HG03575 (cell line): ENCODE measurements around the gene TMEM139.
A peak's percentile ranks its signal among the peaks of the same experiment; 100 is the strongest.

Experiments
- ATAC-seq: cut with Tn5 transposase; IDR thresholded peaks from one replicate; pipeline ENCODE4 v1.9.1; 2021; ENCODE audit not compliant: unreplicated experiment, insufficient number of reproducible peaks, low FRiP score; ENCODE audit errors: extremely low read depth

The TMEM139 gene

DNA sequence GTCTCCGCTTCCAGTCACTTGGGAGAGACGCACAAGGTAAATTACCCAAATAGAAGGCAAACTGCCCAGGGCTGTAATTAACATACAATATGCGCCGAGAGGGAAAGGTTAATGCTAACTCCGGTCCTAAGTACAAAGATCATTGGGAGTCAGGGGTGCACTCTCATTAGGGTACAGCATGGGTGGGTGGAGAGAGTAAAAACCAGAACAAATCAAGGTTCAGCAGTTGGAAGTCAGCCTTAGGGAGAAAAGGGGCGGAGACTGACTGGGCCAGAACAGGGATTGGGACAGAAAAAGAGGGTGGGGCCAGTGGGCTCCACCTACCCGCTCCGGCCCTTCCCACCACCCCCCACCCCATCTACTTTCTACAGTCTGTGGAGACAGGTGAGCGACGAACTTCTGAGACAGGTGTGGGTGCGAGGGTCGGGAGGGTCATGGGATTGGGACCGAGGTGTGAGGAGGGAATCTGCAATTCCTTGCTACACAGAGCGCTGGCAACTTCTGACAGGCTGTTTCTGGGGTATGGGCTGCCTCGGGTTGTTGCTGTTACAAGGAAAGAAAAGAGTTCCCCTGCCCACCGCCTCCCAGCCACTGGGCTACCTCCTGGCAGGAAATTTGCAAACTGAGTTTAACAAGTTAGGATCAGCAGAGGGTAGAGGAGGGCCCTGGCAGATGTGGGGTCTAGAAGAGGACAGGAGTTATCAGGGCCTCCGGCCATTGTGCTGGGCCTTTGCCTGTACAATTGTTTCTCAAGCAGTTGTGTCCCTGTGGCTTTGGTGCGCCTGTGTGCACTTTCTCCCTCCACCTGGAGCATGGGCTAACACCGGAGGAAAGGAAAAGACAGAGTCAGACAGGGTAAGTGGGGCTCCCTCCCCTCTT lies at the start of gene TMEM139:
TSS of gene TMEM139 (plus strand) at position 368 of the 879 bp plus-strand sequence. CDS start 1,000 bp downstream, outside the sequence.
- ATAC-seq, result no peak

DNA sequence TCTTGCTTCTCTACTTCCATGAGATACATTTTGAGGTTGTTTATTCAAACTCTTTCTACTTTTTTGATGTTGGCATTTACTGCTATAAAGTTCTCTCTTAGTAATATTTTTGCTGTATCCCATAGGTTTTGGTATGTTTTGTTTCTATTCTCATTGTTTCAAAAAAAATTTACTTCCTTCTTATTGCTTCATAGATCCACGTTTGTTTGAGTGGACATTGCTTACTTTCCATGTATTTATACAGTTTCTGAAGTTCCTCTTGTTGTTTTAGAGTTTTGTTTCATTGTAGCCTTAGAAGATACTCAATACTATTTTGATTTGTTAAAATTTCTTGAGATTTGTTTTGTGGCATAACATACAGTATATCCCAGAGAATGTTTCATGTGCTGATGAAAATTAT lies 49.2 kb upstream of the TMEM139 start:
- ATAC-seq, result no peak

DNA sequence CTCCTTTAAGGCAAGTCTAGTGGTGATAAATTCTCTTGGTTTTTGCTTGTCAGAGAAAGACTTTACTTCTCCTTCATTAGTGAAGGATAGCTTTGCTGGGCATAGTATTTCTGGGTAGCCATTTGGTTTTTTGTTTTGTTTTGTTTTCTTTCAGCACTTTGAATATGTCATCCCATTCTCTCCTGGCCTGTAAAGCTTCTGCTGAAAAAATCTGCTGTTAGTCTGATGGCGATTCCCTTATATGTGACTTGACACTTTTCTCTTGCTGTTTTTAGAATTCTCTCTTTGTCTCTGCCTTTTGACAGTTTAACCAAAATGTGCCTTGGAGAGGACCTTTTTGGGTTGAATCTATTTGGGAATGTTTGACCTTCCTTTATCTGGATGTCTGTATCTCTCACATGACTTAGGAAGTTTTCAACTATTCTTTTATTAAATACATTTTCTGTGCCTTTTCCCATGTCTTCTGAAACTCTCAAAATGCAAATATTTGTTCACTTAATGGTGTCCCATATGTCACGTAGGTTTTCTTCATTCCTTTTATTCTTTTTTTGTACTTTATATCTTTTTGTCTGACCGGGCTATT lies 48.3 kb upstream of the TMEM139 start:
- no peak for ATAC-seq

DNA sequence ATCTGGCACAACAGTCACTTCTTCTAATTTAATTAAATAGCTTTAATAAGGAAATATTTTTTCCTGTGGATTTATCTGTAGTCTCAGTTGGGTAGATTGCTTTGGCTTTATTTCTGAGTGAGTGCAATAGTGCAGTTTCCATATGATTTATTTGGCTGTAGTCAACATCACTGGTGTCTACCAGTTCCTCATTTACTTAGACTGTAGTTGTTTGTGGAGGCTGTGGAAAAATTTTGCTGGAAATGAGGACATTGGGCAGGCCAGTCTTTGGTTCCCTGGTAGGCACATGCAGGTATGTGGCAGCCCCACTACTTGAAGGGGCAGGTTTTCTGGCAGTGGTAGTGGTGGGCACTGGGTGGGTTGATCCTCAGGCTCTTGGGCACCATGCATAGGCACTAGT lies 47.4 kb upstream of the TMEM139 start:
- no peak for ATAC-seq

DNA sequence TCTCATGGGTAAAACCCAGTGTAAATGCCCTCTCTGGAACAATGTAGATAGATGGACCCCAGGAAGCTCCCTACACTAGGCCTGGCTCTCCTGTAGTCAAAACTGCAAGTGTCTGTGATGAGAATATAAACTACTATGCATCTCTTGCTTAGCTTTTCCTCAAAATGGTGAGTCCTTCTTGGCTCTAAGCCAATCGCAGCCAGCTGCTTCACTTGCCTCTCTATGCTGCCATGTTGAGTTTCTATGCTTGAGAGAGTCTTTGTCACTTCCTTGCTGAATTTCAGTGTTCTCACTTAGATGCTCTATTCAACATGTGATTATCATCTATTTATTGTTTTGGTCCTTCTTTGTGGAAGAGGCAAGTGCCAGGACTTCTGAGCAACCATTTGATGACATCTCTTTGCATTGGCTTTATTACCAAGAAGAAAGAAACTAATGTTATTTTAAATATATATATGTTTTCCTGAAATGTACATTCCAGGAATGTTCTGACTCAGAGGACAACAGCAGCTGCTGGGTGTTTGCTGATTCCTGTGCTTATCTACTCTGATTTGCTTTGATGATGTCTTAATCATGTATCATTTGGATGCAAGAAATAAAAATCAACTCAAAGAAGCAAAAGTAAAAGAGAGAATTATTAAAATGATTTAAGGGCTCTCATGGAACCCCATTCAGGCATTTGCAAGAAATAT lies 46.3 kb upstream of the TMEM139 start:
- no peak for ATAC-seq

DNA sequence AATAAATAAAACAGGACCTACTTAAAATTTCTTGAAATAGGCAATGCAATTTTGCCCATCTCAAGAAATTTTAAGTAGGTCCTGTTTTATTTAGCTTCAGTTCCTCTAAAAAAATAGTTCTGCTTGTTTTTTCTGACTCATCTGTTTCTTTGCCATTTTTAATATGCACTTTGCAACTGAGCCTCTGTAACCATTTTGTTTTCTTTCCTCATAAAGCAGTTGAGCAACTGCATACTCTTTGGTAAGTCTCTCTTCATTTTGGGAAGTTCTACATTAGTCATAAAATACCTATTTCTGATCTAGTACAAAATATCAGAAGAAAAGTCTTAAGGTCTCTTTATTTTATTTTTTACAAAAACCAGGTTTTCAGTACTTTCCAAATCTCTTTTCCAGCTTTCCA lies 44.9 kb upstream of the TMEM139 start:
- ATAC-seq, result no peak

DNA sequence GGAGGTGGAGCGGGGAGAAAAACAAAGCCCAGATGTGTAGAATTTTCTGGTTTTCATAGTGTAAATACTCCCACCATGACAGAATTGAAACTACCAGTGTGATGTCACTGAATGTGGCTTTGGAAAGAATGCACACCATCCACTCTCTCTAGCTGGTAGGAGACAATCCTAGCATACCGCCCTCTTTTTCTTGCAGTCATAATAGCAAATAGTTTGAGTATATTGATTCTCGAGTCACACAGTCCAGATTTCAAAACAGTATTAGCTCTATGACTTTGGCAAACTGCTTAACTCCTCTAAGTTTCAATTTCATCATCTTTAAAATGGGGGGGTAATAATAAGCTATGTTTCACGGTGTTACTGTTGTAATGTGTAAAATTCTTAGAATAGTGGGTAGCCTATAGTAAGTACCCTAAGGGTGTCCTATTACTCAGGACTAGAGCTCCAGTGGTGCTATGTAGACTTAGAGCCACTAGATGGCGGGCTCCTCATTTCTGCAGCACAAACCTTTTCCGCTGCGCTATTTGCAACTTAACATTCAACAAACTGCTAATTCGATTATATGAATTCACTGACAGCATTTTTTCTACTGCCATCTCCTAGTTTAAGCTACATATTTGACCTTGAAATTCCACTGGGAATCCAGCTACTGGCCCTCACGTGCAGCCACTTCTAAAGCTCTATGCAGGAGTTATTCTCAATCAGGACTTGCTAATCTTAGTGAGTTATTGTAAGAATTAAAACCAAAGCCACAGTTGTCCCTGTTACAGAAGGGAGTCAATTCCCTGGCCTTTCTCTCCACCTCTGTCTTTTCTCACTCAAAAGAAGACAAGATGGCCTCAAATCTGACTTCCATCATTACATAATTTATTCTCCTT lies 44.2 kb upstream of the TMEM139 start:
- ATAC-seq, result peak; percentile 88

DNA sequence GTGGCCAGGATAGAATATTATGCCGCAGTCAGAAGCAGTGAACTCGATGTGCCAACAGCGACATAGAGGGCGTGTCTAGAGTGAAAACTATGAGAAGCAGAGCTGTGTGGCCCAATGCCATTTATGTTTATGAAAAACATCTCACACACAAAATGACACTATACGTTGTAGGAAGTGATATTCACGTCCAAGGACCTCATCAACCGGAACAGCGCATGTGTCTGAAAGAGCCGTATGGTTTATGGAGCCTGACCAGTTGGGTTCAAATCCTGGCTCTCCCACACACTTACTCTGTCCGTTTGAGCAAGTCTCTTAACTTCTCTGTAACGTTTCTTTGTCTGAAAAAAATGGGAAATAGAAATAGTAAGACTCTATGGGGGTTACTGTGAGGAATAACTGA lies 42.5 kb upstream of the TMEM139 start:
- ATAC-seq, result no peak

DNA sequence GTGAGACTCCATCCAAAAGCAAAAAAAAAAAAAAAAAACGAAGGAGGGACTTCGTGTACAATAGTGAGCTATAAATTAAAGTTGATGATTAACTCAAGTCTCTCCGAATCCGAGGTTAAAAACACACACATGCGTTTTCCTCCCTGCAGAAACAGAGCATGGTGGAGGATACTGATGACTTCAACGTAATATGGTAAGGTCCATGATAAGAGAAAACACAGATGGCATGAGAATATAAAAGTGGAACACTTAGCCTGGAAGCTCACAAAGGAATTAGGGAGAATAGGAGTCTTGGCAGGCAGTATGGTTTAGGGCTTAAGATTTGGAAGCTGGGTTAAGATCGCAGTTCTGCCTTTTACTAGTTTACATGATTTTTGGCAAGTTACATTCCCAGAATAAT lies 41.6 kb upstream of the TMEM139 start:
- no peak for ATAC-seq

DNA sequence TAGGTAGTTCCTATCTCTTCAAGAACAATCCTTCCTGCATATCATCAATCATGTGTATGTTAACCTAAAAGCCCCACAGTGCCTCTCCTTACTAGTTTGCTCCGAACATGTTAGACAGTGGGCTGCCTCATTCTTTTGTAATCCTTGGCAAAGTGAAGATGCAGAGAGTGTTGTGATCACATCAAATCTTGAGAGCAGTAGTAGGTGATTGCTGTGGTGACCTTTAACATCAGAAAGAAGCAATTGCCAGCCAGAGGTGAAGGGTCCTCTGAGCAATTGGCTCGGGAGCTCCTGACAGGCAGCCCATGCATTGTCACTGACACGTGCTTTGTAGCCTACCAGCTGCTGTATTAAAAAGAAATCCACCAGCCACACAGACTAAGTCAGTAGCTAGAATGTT lies 41.1 kb upstream of the TMEM139 start:
- ATAC-seq, result no peak

DNA sequence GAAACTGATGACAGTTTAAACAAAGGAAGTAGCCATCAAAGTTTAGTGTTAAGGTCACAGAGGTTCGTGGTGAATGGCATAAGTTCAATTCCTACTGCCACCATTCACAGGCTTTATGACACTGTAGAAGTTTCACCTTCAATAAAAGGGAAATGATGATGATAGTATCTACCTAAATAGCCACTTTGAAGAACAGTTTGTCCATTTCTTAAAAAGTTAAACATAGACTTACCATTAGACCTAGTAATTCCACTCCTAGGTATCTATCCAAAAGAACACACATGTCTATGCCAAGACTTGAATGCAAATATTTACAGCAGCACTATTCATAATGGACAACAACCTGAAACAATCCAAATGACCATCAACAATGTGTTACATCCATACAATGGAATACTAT lies 40.4 kb upstream of the TMEM139 start:
- no peak for ATAC-seq

DNA sequence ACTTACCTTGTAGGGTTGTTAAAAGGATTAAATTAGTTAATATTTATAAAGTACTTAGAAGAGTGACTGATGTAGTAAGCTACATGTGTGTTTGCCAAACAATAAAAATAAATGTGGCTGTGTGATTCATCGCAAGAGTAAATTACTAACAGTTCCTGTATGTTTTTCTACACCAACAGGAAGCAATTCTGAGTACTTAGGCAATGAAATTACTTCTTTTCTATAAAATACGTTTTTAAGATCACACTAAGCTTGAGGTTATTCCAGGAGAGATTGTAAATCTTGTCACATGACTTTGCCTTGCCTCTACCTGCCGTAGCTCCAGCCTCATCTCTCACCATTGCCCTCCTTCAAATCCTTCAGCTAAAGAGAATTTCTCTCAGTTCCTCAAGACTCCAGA lies 39.6 kb upstream of the TMEM139 start:
- no peak for ATAC-seq

DNA sequence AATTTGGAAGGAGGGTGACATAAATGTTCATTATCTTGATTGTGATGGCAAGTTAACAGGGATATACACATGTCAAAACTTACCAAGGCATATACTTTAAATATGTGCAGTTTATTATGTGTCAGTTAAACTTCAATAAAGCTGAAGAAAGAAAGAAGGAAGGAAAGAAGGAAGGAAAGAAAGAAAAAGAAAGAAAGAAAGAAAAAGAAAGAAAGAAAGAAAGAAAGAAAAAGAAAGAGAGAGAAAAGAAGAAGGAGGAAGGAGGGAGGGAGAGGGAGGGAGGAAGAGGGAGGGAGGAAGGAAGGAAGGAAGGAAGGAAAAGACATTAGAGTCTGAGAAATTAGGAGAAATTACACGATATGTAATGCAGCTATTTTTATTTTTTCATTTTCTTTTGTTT lies 37.4 kb upstream of the TMEM139 start:
- ATAC-seq, result no peak

DNA sequence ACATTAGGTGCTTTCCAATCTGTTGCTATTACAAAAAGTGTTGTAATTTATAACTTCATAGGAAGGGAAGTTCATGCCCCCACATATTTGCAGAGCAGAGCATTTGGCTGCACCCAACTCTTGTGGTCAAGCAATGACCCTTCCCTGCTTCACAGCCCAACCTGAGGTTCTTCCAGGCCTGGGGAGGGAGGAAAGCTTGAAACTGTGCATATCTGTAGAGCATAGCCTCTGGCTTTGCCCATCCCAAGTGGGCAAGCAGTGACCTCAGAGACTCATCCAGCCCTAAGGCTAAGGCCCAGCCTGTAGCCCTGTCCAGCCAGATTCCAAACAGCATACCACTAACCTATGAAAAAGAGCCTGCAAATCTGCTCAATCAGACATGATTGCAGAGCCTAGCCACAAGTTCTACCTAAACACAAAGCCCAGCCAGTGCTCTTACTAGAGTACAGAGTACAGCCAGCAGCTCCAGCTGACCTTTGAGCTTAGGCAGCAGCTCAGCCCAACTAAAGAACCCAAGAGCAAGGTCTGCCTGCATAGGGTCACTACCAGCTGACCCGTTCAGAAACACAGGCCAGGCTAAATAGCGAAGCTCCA lies 35.9 kb upstream of the TMEM139 start:
- no peak for ATAC-seq

DNA sequence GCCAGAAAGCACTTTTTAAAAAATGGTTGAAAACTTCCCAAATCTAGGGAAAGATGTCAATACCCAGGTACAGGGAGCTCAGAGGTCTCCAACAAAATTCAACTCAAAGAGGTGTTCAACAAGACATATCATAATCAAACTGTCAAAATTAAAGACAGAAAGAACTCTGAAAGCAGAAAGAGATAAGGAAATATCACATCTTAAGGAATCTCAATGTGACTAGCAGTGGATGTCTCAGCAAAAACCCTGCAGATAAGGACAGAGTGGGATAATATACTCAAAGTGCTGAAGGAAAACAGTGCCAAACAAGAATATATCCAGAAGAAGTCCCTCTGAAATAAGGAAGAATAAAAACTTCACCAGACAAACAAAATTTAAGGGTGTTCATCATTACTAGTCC lies 34.6 kb upstream of the TMEM139 start:
- no peak for ATAC-seq

DNA sequence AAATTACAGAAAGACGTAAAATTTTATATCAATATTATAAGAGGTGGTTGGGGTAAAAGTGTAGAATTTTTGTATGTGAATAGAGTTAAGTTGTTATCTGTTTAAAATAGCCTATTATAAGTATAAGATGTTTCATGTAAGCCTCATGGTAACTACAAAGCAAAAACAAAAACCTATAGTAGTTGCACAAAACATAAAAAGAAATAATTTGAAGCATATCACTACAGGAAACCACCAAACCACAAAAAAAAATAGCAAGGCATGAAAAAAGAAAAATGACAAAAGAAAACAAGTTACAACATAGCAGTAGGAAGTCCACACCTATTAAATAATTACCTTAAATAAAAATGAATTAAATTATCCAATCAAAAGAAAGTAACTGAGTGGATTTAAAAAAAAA lies 33.9 kb upstream of the TMEM139 start:
- no peak for ATAC-seq

DNA sequence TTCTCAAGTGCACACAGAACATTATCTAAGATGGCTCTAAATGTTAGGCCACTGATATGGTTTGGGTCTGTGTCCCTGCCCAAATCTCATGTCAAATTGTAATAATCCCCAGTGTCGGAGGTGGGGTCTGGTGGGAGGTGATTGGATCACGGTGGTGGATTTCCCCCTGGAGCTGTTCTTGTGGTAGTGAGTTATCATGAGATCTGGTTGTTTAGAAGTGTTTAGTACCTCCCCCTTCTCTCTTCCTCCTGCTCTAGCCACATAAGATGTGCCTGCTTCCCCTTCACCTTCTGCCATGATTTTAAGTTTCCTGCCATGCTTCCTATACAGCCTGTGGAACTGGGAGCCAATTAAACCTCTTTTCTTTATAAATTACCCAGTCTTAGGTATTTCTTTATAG lies 32.8 kb upstream of the TMEM139 start:
- ATAC-seq, result no peak

DNA sequence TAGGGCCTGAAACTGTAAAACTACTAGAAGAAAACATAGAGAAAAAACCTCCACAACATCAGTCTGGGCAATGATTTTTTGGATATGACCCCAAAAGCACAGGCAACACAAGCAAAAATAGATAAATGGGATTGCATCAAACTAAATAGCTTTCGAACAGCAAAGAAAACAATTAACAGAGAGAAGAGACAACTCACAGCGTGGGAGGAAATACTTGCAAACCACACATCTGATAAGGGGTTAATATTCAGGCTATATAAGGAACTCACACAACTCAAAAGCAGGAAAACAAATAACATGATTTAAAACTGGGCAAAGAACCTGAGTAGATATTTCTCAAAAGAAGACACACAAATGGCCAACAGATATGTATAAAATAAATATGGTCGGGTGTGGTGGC lies 29.2 kb upstream of the TMEM139 start:
- ATAC-seq, result no peak

DNA sequence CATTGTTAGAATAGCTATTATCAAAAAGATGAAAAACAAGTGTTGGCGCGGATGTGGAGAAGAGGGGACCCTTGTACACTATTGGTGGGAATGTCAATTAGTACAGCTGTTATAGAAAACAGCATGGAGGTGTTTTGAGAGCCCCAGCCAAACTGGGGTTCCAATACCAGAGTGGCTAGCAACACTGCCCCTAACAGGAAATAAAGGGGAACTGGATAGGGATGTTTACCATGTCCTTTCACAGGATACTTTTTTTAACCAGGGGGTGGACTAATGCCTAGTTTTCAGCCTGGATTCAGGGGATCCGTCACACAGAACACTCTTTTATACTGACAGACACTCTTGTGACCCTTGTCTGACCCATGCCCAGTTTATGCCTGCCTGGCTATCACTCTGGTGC lies 28.4 kb upstream of the TMEM139 start:
- ATAC-seq, result no peak
